ENCODE data around the gene ZNF519. TPM values are rescaled to one million over a fixed set of nuclear protein-coding genes. Genes with fewer than 3 reads are reported as not detected.
"Not testable (repeated sequence)": the region's sequence is repeated elsewhere in the genome, so short reads cannot be mapped to it uniquely, and the experiment has no call there.

Gene ZNF519
- total and polyA plus RNA-seq, 2 of the 8 experiments (the other 6 are each of a cell fraction or from before 2014, with no cell fraction given), result 24.0 to 38.6 TPM

GRCh38 chr18:14130804-14131203, 1.4 kb downstream of the ZNF519 start:
- H4K8ac ChIP-seq (ENCODE audit: extremely low read depth, insufficient read depth, low read length); H2BK5ac ChIP-seq (ENCODE audit: low read depth, low read length); H3K23ac ChIP-seq (ENCODE audit: insufficient read length); H3K4me1 ChIP-seq (replicated peaks in 1 of 4; ENCODE audit: control insufficient read depth in 3 of 4, insufficient read depth in 4 of 4, low read length in 3 of 4); H3K9me3 ChIP-seq (ENCODE audit: insufficient read depth in 2 of 2, low read depth in 1 of 2, low read length in 1 of 2); H4K20me1 ChIP-seq (replicated peaks in 1 of 2; ENCODE audit: control insufficient read depth in 1 of 2, insufficient read depth in 2 of 2, low read length in 2 of 2); H3K23me2 ChIP-seq (ENCODE audit: low read depth, low read length); H3K36me3 ChIP-seq (ENCODE audit: control insufficient read depth in 2 of 4, insufficient read depth in 4 of 4, low read length in 3 of 4); POLR2A ChIA-PET (ENCODE audit: partially characterized antibody); H3K27ac ChIP-seq (ENCODE audit: low read depth, low read length); H3K4ac ChIP-seq (replicated peaks; ENCODE audit: insufficient read length, low read depth, low read length); H3K27me3 ChIP-seq (replicated peaks in 1 of 4; ENCODE audit: control insufficient read depth in 3 of 4, extremely low read depth in 1 of 4, insufficient read depth in 3 of 4, low read length in 3 of 4); H2AFZ ChIP-seq (ENCODE audit: low read length); H3K18ac ChIP-seq (ENCODE audit: extremely low read depth, low read length); H2BK120ac ChIP-seq (replicated peaks; ENCODE audit: low read depth, low read length); H2AK5ac ChIP-seq (ENCODE audit: low read depth, low read length); H3K56ac ChIP-seq (replicated peaks; ENCODE audit: insufficient read length, low read depth, low read length); H2BK12ac ChIP-seq (ENCODE audit: low read depth, low read length); H3K14ac ChIP-seq (ENCODE audit: insufficient read length); H3K9ac ChIP-seq (replicated peaks in 1 of 4; ENCODE audit: extremely low read depth in 1 of 4, low read depth in 3 of 4, low read length in 3 of 4); FAIRE-seq; DNase-seq (ENCODE audit: low read depth in 1 of 2, low spot score in 2 of 2); H3K79me1 ChIP-seq (ENCODE audit: low read depth, low read length); H2BK20ac ChIP-seq (ENCODE audit: low read length); CTCF ChIA-PET (ENCODE audit: partially characterized antibody); H4K91ac ChIP-seq (replicated peaks; ENCODE audit: insufficient read length, low read length); H2BK15ac ChIP-seq (ENCODE audit: low read length); H4K5ac ChIP-seq (ENCODE audit: insufficient read length, low read depth, low read length): not testable (repeated sequence)
- peaks cover 9 to 61% of the 10 kb centered on the region in 2 experiments; a peak in 3 of 4 replicates for H3K79me2 ChIP-seq (ENCODE audit: control insufficient read depth in 1 of 2, insufficient read depth in 2 of 2, low read length in 2 of 2)
- 56% methylated on average over 1 of the region's 3 CpGs; no CpG with 5 or more reads in 1 of the 2 experiments for WGBS, 2 experiments (ENCODE audit: extremely low coverage in 1 of 2, insufficient coverage in 1 of 2, insufficient read length in 1 of 2, insufficient replicate concordance in 2 of 2, low coverage in 1 of 2, low lambda C conversion rate in 2 of 2, missing lambda C conversion rate in 1 of 2)
- H3K4me3 ChIP-seq (ENCODE audit: extremely low read depth in 1 of 4, insufficient read depth in 2 of 4, low read depth in 3 of 4, low read length in 4 of 4), result peak overlapping the region; percentile 59 to 82 (median 72); a peak in 7 of 8 replicates
- H3K4me2 ChIP-seq (ENCODE audit: insufficient read depth in 1 of 2, low read depth in 2 of 2, low read length in 2 of 2), result peak overlapping the region; percentile 49 to 56; a peak in 3 of 4 replicates

All from H1 (cell line).